Measurements from ENCODE around the gene ADARB2.

Gene ADARB2

DNA sequence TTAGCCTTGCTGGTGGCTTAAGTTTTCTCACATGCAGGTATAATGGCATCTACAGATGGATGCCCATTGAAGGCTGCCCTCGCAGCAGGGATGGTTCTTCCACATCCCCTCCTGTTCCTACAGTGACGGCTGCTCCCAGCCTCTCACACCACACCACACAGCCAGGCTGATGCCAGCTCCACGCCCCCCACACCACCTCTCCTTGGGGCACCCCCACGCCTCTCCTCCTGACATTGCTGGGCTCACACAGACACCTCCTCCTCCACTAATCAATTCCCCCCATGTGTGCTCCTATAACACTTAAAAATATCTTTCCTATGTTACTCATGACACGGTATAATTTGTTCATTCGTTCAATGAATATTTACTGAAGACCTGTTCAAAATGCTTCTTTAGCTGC, 437.1 kb downstream of the ADARB2 start:
- CTCF ChIA-PET: interaction anchor here (0.7 kb wide), 1 partner anchor 12 kb away, joined by 3 read pairs; no protein-coding TSS in a partner anchor
- H3K9me3 ChIP-seq (ENCODE audit: control insufficient read depth, insufficient read depth, low read depth, low read length): no peaks in the 10 kb centered on the region
- POLR2A ChIA-PET: no interaction called here
- TF ChIP-seq REPIN1 (tag by site-specific recombination; IDR thresholded peaks at IDR 0.05; ENCODE audit: low read depth) (no peak), ZNF239 (tag by site-specific recombination; IDR thresholded peaks at IDR 0.05) (no peak), GLIS1 (tag by site-specific recombination; IDR thresholded peaks at IDR 0.05) (no peak), ZNF792 (tag by site-specific recombination; IDR thresholded peaks at IDR 0.05) (no peak), ZNF701 (tag by site-specific recombination; IDR thresholded peaks at IDR 0.05) (peak; percentile 99), ZNF600 (tag by site-specific recombination; IDR thresholded peaks at IDR 0.05) (no peak)
- H3K27ac ChIP-seq (ENCODE audit: extremely low read depth, low read depth, low read length): no peak overlapping the region
- no peaks in the 10 kb centered on the region for H3K36me3 ChIP-seq (ENCODE audit: control insufficient read depth in 2 of 2, insufficient read depth in 1 of 2, low read length in 2 of 2)
- H3K4me1 ChIP-seq (ENCODE audit: control insufficient read depth, insufficient read depth, low read length): no peaks in the 10 kb centered on the region
- H3K4me3 ChIP-seq (ENCODE audit: low read depth, low read length): no peak overlapping the region

- ChIA-PET POLR2A (no interaction called here), CTCF (no interaction called here)
- Histone ChIP-seq H3K36me3 (ENCODE audit: control insufficient read depth in 2 of 2, insufficient read depth in 1 of 2, low read length in 2 of 2) (no peaks in the 10 kb centered on the region), H3K9me3 (ENCODE audit: control insufficient read depth, insufficient read depth, low read depth, low read length) (no peaks in the 10 kb centered on the region), H3K4me1 (ENCODE audit: control insufficient read depth, insufficient read depth, low read length) (no peaks in the 10 kb centered on the region), H3K4me3 (ENCODE audit: low read depth, low read length) (no peak overlapping the region), H3K27ac (ENCODE audit: extremely low read depth, low read depth, low read length) (no peak overlapping the region)
- no peak for TF ChIP-seq ZNF335 (tag by site-specific recombination; conservative IDR thresholded peaks at IDR 0.05)
- no peak for TF ChIP-seq ZBTB8A (tag by site-specific recombination; IDR thresholded peaks at IDR 0.05)
- no peak for TF ChIP-seq ZNF211 (tag by site-specific recombination; IDR thresholded peaks at IDR 0.05; ENCODE audit: low read depth)
- no peak for TF ChIP-seq ZNF157 (tag by site-specific recombination; IDR thresholded peaks at IDR 0.05)
- no peak for TF ChIP-seq ZNF133 (tag by site-specific recombination; IDR thresholded peaks at IDR 0.05)
- TF ChIP-seq ZNF530 (tag by site-specific recombination; IDR thresholded peaks at IDR 0.05; ENCODE audit: low read depth): no peak
- no peak for TF ChIP-seq ZNF394 (tag by site-specific recombination; IDR thresholded peaks at IDR 0.05; ENCODE audit: borderline replicate concordance)
- TF ChIP-seq ZNF114 (tag by site-specific recombination; IDR thresholded peaks at IDR 0.05): no peak
- no peak for TF ChIP-seq ZEB2 (tag by site-specific recombination; IDR thresholded peaks at IDR 0.05)
- no peak for TF ChIP-seq OVOL3 (tag by site-specific recombination; IDR thresholded peaks at IDR 0.05)
- no peak for TF ChIP-seq ZBTB6 (tag by site-specific recombination; IDR thresholded peaks at IDR 0.05)
- TF ChIP-seq ZSCAN18 (tag by site-specific recombination; IDR thresholded peaks at IDR 0.05): no peak
- no peak for TF ChIP-seq ZNF354C (tag by site-specific recombination; IDR thresholded peaks at IDR 0.05; ENCODE audit: borderline replicate concordance, low read depth)
- no peak for TF ChIP-seq ZNF26 (tag by site-specific recombination; IDR thresholded peaks at IDR 0.05)
These were observed 438.1 kb downstream of the ADARB2 start for GRCh38 chr10:1299041-1299726.
